HG03460 (cell line): Measurements from ENCODE around the gene CEP85.

Experiments
- ATAC-seq: cut with Tn5 transposase; IDR thresholded peaks from one replicate; pipeline ENCODE4 v1.9.1; 2021; ENCODE audit not compliant: unreplicated experiment

CEP85 gene

DNA sequence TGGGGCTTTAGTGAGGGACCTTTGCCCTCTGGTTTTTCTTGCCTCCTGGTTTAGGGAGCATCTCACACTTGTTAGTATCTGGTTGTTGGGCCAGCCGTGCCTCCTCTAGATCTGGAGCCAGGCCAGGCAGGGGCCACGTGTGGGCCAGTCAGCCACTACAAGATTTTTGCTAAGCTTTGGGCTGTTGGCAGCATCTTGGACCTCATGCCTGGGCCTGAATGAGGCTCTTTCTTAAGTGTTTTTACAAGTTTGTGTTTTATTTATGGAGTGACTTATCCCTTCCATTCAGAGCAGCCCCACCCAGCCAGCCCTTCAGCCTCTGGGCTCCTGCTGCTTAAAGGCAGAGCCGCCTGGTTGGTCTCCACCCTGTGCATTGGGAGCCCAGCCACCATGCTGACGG lies 44.3 kb downstream of the CEP85 start:
- no peak for ATAC-seq

DNA sequence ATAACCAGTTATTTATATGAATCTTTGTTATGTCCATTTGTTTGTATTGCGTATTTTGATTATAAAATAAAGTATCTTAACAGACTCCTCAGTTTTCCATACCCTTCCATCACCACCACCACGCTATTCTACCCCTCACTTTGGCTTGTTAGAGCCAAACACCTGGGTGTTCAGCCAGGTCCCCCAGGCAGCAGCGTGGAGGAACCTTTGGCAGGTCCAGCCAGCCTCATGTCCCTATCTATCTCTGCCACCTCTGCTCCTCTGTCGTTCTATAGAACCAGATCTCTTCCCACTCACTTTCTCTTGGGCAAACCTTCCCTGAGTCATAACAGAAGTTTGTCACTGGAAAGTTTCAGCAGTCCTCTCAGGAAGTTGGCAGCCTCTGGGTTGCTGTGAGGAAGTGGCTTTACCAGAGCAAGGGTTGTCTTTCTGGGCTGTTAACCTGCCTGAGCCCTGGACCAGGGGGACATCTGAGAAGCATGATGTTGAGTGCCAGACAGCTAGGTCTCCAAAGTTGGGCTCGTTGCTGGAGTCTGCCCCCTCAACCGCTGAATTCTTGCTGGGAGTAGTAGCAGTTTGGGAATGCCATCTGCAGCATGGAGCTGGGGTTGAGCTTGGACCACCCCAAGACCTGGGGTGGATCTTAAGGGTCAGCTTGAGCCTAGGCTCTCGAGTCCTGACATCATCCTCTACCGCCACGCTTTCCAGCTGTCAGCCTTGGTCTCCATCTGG lies 44.9 kb downstream of the CEP85 start:
- no peak for ATAC-seq

DNA sequence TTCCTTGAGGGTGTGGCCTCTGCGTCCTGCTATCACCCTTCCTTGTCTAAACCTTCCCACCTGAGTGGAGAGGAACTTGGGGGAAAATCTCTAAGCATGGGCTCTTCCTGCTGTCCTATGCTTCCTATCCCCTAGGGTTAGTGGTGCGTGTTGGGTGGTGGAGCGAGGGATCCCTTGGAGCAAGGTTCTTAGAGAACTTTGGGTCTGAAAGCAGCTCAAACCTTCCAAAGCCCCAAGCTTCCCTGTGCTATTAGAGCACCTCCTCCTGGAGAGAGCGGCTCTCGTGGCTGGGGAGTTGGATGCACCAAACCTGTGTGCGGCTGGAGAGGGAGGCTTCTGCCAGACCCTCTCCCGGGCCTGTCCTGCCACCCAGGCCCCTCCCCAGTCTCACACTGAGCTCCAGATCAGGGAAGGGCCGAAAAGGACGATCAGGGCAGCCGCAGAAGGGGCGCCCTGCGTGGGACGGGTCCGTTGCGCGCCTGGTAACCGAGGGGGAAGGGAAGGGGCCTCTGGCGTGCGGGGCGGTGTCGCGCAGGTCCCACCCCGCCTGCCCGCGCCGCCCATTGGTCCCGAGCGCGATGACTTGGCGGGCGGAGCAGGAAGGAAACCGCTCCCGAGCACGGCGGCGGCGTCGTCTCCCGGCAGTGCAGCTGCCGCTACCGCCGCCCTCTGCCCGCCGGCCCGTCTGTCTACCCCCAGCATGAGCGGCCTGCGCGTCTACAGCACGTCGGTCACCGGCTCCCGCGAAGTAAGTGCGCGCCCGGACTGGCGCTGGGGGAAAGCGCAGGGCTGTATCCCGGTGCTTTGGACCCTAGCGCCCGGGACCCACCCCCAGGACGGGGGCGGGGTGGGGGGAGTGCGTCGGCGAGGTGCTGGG lies 45.7 kb downstream of the CEP85 start, which contains the start of gene SH3BGRL3:
Gene SH3BGRL3, plus strand, starts transcription at position 631 of the 877 bp plus-strand sequence. Its CDS starts 70 bp downstream, at position 701.
- peak; percentile 58 for ATAC-seq

DNA sequence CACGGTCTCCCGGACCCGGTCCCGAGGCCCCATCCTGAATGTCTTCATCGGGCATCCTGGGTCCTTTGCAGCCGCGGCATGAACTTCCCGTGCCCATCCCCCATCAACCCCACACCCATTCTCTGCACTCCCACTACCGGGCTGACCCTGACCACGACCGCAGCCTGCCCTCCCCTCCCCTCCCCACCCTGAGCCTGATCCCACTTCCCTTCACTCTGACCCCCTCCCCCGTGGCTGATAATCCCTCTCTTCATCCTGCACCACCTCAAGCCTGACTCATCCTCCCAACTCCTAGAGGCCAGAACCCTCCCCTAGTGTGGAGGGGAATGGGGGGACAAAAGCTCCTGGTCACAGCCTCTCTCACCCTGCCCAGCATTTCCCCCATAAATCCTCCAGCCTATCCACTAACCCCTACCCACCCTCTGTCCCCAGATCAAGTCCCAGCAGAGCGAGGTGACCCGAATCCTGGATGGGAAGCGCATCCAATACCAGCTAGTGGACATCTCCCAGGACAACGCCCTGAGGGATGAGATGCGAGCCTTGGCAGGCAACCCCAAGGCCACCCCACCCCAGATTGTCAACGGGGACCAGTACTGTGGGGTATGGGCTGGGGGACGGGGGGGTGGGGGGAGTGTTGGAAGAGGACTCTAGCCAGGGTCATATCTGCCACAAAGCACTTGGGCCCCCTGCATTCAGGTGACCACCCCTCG lies 46.5 kb downstream of the CEP85 start:
- no peak for ATAC-seq

DNA sequence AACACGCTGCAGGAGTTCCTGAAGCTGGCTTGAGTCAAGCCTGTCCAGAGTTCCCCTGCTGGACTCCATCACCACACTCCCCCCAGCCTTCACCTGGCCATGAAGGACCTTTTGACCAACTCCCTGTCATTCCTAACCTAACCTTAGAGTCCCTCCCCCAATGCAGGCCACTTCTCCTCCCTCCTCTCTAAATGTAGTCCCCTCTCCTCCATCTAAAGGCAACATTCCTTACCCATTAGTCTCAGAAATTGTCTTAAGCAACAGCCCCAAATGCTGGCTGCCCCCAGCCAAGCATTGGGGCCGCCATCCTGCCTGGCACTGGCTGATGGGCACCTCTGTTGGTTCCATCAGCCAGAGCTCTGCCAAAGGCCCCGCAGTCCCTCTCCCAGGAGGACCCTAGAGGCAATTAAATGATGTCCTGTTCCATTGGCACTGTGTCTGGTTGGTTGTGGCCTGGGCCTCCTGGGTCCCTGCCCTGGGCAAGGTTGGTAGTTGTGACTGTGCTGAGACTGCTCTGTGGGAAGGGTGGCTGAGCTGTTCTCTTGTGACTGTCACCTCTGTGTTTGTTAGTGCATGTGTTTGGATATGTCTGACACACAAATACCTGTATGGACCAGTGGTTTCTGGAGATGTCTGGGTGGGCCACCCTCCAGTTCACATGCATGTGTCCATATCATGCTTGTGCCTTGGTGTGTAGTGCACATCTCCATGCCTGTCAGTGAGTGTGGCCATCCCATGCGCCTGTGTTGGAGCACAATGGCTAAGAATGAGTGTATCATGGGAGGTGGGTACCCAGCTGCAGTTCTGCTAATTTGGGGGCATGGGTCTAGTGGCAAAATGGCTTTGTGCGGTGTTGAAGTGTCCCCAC lies 47.3 kb downstream of the CEP85 start:
- no peak for ATAC-seq

DNA sequence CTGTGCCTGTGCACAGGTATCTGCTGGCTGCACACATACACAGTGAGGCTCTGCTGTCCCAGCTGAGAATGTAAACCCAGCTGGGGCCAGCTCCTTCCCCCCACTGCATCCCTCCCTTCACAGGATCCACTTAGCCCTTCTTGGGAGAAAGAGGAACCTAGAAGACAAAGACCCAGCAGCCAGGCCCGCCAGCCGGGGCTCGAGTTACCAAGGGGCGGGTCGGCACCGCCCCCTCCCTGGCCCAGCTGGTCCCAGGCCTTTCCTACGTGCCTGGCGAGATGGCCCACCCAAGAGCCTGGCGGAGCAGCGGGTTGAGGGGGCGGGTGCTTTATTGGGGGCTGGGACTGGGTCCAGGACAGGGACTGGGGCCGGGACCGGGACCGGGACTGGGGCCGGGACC lies 48.0 kb downstream of the CEP85 start:
- ATAC-seq, result no peak

DNA sequence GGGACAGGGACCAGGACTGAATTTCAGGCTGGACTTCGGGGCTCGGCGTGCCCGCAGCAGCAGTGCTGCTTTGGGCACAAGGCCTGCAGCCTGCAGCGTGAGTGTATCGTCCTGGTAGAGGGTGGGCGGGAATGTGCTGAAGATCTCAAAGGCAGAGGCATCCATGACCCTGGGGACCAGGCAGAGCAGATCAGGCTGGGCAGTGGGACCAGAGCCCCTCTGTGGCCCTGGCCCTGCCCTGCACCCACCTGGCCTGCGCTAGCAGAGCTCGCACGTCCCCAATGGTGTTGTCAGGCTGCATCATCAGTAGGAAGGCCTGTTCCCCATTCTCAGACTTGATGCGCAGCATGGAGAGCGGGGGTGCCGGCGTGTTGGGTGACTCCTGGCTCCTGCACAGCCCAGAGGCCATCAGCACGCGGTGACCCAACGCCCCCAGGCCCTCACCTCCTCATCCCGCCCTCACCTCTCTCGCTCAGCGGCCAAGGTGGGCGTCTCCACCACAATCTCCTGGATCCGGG lies 48.5 kb downstream of the CEP85 start:
- ATAC-seq, result no peak

DNA sequence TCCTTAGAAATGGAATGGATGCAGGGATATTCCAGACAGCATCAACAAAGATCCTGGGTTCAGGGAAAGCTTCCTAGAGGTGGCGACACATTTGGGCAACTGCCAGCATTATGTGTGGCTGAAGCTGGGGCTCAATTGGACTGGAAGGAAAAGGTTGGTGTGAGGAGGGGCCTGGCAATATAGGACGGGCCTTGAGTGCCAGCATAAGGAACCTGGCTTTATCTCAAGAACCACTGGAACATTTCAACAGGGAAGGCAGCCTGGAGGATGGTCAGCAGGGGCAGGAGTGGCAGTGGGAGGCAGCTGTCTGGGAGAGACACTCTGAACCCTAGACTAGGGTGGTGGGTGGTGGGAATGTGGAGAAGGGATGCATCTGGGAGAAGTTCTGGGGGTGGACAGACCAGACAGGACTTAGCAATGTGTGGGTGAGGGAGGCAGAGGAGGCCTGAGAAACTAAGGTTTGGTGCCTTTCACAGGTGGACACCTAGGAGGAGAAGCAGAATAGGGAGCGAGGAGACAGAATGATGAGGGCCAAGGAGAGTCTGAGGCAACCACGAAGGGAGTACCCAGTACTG lies 49.4 kb downstream of the CEP85 start:
- ATAC-seq, result no peak

DNA sequence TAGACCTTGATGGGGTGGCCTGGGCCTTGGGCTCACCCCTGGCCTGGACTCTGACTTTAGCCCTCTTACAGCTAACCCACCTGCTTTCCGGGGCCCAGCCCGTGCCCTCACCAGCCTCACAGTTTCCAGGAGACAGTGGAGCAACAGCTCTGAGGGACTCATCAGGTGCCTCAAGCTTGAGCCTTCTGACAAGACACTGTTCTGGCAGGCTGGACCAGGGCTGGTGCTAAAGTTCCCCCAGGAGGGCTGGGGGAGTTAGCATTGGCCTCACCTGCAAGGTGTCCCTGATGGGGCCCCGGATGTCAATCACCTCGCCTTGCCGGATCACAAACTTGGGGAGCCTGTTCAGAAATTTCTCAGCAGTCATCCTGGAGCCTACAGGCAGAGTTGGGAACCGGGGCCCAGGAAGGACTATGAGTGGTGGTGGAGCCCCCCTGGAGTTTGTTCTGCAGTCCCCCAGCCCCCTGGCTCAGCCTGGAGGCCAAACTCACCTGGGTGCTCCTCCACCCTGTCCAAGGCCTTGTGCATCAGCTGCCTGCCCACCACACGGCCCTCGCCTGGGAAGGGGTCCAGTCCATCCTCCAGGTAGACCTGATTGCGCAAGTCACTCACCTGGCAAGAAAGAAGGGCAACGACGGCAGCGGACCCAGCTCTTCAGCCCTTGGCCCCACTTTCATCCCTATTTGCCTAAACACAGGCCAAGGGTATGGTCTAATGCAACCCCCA lies 50.0 kb downstream of the CEP85 start:
- ATAC-seq, result no peak

DNA sequence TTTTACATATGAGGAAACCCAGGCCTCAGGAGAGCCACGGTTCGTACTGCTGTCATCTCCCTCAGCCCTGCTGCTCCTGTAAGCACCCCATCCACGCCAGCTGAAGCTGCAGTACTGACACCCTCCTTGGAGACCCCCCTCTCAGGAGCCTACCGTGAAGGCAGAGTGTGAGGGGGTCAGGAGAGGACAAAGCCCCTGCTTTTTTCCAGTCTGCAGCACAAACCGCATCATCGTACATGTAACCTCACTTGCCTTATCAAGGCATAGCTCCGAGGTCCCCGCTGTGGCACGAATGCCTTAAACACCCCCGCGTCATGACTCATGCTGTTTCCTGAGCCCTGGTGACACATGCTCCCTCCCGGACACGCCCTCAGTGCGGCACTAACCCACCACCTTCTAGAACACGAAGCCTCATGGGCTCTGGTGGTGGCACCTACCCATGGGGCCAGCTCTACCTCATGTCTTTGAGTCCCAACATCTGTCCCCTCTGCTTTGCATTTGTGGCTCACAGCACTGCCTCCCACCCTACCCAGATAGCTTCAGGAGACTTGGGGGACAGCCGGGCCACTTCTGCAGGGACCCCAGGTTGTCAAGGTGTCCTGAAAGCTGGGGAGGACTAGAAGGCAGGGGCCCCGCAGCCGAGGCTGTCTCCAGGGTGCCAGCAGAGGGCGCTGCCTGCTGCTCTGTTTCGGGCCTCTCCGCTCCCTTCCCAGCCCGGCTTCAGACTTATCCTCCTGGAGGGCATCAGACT lies 50.8 kb downstream of the CEP85 start:
- ATAC-seq, result no peak

DNA sequence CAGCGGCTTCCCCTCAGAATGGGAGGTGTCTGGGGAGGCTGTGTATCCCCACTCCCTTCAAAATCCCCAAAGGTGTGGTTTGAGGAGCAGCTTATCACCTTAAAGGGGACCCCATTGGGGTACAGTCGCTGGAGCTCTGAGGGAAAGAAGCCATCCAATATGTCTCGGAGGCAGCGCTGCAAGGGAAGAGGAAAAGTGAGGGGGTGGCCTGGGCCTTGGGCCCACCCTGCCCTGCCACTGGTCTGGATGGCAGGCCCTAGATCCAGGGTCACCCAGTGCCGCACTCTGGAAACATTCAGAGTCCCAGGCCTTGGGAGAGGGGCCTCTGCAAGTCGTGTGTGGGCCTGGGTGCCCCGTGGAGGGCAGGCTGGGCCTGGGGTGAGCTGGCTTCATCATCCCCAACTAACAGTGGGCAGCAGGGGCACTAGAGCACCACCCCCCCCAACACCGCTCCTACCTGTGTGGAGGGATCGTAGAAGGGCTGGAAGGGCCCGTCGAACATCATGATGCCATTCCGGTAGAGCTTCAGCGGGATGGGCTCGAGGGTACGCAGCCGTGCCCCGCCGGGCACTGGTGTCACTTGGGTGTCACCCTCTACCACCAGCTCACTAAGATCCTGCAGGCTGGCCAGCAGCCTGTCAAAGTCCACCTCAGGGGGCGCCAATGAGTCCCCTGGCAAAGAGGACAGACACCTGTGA lies 51.5 kb downstream of the CEP85 start:
- ATAC-seq, result no peak

DNA sequence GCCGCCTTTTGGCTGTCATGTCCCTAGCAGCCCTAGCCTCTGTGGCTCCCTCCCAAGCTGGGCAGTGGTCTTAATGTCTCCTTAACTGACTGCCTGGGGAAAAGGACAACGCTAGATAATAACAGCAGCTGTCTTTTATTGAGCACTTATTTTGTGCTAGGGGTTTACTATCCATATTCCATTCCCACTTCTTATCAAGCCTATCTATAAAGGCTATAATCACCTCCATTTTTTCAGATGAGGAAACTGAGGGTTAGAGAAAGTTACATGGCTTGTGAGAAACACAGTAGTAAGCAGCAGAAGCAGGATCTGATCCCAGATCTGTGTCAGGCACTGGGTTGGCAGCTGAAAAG lies 52.0 kb downstream of the CEP85 start:
- no peak for ATAC-seq

DNA sequence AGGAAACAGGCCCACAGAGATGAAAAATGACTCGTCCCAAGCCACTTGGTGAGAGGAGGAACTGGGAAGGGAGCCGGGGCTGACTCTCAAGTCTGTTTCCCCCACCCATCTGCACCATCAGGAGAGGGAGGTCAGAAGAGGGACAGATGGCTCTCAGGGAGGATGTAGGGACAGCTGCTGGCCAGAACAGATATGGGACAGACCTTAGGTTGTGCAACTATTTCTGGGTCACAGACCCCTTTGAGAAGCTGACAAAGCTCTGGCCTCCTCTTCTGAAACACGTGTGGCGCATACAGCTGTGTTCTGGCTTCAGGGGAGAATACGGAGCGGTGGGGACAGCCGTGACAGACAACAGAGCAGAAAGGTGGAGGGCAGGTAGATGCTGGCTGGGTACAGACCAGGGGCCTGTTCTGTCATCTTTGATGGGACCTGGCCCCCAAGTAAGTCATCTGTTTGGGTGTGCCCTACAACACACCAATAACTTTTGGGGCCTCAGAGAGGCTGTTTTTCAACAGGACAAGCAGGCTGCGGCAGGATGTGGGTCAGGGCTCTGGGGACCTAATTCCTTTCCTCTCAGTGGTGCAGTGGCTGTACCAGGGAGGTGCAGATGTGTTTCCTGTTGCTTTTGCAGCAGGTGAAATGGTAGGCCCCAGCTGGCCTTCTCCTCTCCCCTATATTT lies 53.2 kb downstream of the CEP85 start:
- ATAC-seq, result peak; percentile 38

DNA sequence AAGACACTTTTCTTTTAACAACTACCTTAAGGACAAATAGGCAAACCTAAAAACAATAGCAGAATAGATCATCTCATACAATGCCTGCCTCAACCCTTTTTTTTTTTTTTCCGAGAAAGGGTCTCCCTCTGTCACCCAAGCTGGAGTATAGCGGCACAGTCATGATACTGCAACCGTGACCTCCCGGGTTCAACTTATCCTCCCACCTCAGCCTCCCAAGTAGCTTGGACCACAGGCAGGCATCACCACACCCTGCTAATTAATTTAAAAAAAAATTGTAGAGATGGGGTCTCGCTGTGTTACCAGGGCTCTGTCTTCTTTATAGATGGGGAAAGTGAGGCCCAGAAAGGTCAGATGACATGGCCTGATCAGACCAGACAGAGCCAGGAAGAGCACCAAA lies 53.8 kb downstream of the CEP85 start:
- no peak for ATAC-seq

DNA sequence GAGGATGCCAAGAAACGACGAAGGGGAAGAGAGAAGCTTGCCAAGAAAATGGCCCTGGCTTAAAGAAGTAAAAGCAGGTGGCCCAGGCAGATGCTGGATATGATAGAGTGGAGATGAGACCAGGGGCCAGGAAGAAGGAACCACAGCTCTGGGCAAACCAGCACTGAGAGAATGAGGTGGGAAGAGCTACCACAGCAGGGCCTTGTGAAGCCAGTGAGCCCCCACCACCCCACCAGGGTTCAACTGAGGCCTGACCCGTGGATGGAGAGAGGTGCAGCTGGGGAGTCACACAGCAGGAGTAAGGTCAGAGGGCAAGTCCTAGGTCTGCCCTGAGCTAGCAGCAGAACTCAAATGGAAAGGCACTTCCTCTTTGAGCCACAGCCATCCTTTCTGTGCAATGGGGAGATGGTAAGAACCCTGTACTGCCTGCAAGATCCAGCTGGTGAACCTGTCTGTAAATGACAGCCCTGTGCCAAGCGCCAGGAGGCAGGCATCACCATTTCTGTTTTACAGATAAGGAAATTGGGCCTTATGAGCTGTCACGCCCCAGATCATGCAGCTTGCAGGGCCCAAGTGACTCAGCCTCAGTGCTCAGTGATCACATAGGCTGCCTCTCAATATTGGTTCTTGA lies 54.4 kb downstream of the CEP85 start:
- no peak for ATAC-seq

DNA sequence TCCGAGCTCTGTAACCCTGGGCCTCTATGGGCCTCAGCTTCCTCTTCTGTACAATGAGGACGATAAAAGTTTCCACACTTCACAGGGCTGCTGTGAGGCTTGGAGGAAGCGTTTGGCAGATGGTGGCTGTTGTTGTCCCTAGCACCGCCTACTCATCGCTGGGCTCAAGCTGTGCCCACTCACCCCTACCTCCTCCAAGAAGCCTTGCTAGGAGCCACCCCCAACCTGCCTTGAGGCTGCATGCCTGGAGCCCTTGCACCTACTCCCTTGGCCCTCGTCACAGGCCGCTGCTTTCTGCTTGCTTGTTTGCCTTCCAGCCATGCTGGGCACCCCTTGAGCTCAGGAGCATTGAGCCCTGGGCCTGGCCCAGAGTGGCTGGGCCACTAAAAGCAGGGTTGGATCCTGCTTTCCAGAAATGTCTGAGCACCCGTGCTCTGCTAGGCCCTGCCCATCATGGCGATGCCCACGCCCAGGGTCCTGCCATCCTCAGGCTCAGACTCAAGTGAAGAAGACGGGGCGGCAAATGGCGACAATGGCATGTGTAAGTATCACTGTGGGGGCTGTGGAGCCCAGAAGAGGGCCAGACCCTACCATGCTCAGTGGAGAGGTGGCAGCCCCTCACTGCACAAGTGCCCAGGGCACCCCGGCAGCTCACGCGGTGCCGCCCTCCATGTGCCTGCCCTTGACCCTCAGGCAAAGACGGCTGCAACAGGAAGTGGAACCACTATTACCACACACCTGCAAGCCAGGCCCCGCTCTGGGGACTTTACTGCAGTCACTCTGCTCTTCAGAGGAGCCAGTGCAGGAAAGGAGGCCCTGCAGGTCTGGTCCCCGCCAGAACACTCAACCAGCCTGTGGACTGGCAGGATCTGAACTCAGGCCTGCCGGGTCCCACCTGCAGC lies 55.4 kb downstream of the CEP85 start:
- ATAC-seq, result peak; percentile 34
